Measurements from ENCODE around the gene ABTB1. TPM values are rescaled to one million over a fixed set of nuclear protein-coding genes. Genes with fewer than 3 reads are reported as not detected.

The ABTB1 gene
- total RNA-seq, 4 donors from 2014 or later = 27.8 to 68.7 (median 39.3) TPM

- DNase-seq (ENCODE audit: low spot score in 2 of 2) = peak in 1 of 2 donors; percentile 32
- intact Hi-C loops (cut with DNase I; ENCODE audit: low total_unique reads) = no loop called here
- WGBS, 2 donors = 28 to 72% methylated on average over 3 of the region's 3 CpGs
- TF ChIP-seq POLR2A (IDR thresholded peaks at IDR 0.05) (no peak), CTCF (IDR thresholded peaks at IDR 0.05) (no peak)
- no peak overlapping the region for H3K4me3 ChIP-seq (ENCODE audit: low read depth, poor library complexity, severe bottlenecking)
These were observed 7.2 kb upstream of the ABTB1 start for GRCh38 chr3:127665586-127665985.

- TF ChIP-seq POLR2A (IDR thresholded peaks at IDR 0.05) (no peak), CTCF (IDR thresholded peaks at IDR 0.05) (no peak)
- no peak overlapping the region for H3K4me3 ChIP-seq (ENCODE audit: low read depth, poor library complexity, severe bottlenecking)
- 91 to 93% methylated on average over 2 of the region's 2 CpGs for WGBS, 2 donors
- intact Hi-C loops (cut with DNase I; ENCODE audit: low total_unique reads) = no loop called here
- DNase-seq (ENCODE audit: low spot score in 2 of 2) = peak in 1 of 2 donors; percentile 32
These were observed 6.1 kb upstream of the ABTB1 start for GRCh38 chr3:127666676-127667075.

GRCh38 chr3:127667119-127667681 is 5.6 kb upstream of the ABTB1 start:
- peak in 1 of 2 donors; percentile 79 for DNase-seq (ENCODE audit: low spot score in 2 of 2)
- intact Hi-C loops (cut with DNase I; ENCODE audit: low total_unique reads) = no loop called here
- no peak overlapping the region for H3K4me3 ChIP-seq (ENCODE audit: low read depth, poor library complexity, severe bottlenecking)
- no peak for TF ChIP-seq CTCF (IDR thresholded peaks at IDR 0.05)
- no peak for TF ChIP-seq POLR2A (IDR thresholded peaks at IDR 0.05)
- WGBS, 2 donors = 82 to 85% methylated on average over 6 of the region's 6 CpGs

- intact Hi-C loops (cut with DNase I; ENCODE audit: low total_unique reads) = no loop called here
- TF ChIP-seq CTCF (IDR thresholded peaks at IDR 0.05) = no peak
- no peak for TF ChIP-seq POLR2A (IDR thresholded peaks at IDR 0.05)
- 87 to 93% methylated on average over 7 of the region's 7 CpGs for WGBS, 2 donors
- no peak overlapping the region for H3K4me3 ChIP-seq (ENCODE audit: low read depth, poor library complexity, severe bottlenecking)
- peak in 1 of 2 donors; percentile 67 for DNase-seq (ENCODE audit: low spot score in 2 of 2)
These were observed 3.8 kb upstream of the ABTB1 start for GRCh38 chr3:127668906-127669305.

- intact Hi-C loops (cut with DNase I; ENCODE audit: low total_unique reads) = loop anchor here (10.0 kb wide), 2 partner anchors 95 to 155 kb away; partner anchors contain the start of gene MGLL
- H3K4me3 ChIP-seq (ENCODE audit: low read depth, poor library complexity, severe bottlenecking) = no peak overlapping the region
- peak in 1 of 2 donors; percentile 82 for DNase-seq (ENCODE audit: low spot score in 2 of 2)
- no peak for TF ChIP-seq POLR2A (IDR thresholded peaks at IDR 0.05)
- no peak for TF ChIP-seq CTCF (IDR thresholded peaks at IDR 0.05)
- 87 to 94% methylated on average over 14 of the region's 14 CpGs for WGBS, 2 donors
These were observed 3.1 kb upstream of the ABTB1 start for GRCh38 chr3:127669541-127670228.
